ENCODE measurements around the gene CHD2. TPM values are rescaled to one million over a fixed set of nuclear protein-coding genes. Genes with fewer than 3 reads are reported as not detected.

CHD2 gene
- total RNA-seq, 4 donors from 2014 or later, result 149 to 299 (median 213) TPM

DNA sequence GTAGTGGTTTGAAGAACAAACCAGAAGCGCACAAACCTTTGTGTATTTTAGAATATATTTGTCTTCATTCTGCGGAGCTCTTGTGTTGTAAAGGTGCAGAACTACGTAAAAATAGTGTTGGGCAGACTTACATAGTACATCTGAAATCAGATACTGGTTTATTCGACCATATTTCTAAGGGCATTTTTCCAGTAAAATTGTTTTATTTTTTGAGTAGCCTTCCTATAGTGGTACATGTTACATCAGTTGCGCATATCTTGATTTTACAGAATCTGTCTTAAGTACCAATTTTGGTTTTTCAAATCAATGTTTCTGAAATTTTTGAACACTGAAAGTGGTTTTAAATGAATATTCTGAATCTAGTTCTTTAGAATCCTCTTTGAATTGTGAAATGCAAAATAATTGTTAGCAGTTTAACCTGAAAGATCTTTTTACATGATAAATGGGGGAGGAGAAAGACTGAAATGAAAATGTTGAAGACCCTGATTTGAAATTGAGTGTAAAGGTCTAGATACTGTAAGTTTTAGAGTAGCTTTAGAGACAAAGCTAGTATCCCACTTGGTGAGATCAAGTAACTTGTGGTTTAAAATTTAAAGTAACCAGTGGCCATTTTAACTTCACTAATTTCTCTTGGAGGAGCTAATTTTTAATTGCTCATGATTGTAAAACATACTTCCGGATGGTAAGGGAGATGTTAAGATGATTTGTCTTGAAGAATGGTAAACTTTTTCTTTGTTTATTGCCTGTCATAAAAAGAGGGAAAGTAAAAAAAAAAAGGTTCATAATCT is 15.5 kb upstream of the CHD2 start:
- WGBS, 2 donors, result 2 to 3% methylated on average over 6 of the region's 6 CpGs
- no peak for DNase-seq
- Histone ChIP-seq H3K27me3 (no peaks in the 10 kb centered on the region), H3K36me3 (peaks cover 3 to 14% of the 10 kb centered on the region in 2 donors), H3K9me3 (no peaks in the 10 kb centered on the region), H3K4me1 (peaks cover 25 to 47% of the 10 kb centered on the region in 2 donors), H3K4me3 (replicated peaks in 1 of 3) (peak overlapping the region; percentile 58 to 98 (median 80)), H3K27ac (peak overlapping the region; percentile 100)
- intact Hi-C loops (cut with DNase I), result no loop called here
- TF ChIP-seq, protein P1, sequence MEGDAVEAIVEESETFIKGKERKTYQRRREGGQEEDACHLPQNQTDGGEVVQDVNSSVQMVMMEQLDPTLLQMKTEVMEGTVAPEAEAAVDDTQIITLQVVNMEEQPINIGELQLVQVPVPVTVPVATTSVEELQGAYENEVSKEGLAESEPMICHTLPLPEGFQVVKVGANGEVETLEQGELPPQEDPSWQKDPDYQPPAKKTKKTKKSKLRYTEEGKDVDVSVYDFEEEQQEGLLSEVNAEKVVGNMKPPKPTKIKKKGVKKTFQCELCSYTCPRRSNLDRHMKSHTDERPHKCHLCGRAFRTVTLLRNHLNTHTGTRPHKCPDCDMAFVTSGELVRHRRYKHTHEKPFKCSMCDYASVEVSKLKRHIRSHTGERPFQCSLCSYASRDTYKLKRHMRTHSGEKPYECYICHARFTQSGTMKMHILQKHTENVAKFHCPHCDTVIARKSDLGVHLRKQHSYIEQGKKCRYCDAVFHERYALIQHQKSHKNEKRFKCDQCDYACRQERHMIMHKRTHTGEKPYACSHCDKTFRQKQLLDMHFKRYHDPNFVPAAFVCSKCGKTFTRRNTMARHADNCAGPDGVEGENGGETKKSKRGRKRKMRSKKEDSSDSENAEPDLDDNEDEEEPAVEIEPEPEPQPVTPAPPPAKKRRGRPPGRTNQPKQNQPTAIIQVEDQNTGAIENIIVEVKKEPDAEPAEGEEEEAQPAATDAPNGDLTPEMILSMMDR (IDR thresholded peaks at IDR 0.05), result no peak
- TF ChIP-seq POLR2A (IDR thresholded peaks at IDR 0.05), result no peak

DNA sequence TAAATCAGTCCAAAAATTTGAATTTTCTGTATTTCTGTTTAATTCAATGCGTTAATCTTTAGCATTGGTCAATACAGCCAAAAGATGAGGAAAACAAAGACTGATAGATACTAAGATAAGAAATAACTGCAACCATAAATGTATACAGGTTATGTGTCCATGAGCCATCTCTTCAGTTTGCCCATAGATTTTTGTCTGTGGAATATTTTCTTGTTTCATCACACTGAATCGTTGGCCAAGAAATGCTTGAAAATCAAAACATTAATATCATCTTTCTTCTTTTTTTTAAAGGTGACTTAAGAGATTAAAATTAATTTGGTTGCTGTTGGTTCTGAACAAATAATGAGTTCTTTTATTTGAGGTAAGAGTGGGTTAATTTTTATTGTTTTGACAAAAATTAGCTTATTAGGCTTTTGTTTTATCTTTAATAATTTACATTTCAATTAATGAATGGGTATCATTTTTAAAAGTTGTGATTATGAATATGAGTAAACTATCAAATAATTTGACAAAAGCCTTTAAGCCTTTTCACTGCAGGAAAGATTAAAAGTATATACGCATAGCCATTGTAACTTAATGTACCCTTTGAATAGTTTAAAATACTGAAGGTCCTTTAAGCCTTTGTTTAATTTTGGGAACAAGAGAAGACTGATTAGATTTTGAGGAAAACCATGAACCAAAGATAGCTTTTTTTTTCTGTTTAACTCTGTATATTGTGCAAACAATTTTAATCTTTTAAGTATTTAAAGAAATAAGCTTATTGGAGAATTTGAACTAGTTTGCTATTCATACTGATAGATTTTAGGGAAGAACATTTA is 14.7 kb upstream of the CHD2 start:
- Histone ChIP-seq H3K27me3 (no peaks in the 10 kb centered on the region), H3K4me1 (peaks cover 23 to 40% of the 10 kb centered on the region in 2 donors), H3K4me3 (replicated peaks in 1 of 3) (peak overlapping the region in 2 of 3 donors; percentile 80 to 98), H3K36me3 (peaks cover 3 to 15% of the 10 kb centered on the region in 2 donors), H3K9me3 (no peaks in the 10 kb centered on the region), H3K27ac (peak overlapping the region; percentile 100)
- TF ChIP-seq, protein P1 (IDR thresholded peaks at IDR 0.05), result no peak
- TF ChIP-seq POLR2A (IDR thresholded peaks at IDR 0.05), result no peak
- intact Hi-C loops (cut with DNase I), result no loop called here
- whole genome bisulfite sequencing, 2 donors, result 10 to 15% methylated on average over 3 of the region's 3 CpGs
- no peak for DNase-seq

DNA sequence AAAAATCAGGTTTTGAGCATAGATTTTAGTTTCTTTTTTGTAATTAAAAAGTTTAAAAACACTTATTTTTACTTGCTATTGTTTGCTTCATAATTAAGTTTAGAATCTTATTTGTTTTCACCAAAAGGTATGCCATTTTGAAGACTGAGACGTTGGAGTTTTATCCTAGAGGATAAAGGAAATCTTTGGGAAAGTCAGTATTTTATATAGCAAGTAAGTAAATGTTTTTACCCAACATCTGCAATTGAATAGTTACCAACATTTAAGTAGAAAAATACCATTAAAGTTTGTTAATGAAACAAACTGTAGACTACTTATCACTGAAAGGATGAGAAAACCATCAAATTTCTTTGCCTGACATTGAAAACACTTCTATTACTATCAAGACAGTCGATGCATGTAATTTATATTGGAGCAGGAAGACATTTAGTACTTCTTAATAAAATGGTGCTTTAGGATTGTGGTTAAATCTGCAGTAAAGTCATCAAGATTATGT is 14.0 kb upstream of the CHD2 start:
- WGBS, 2 donors, result 13 to 19% methylated on average over 2 of the region's 2 CpGs
- H3K27me3 ChIP-seq, result no peaks in the 10 kb centered on the region
- DNase-seq, result no peak
- peak overlapping the region; percentile 100 for H3K27ac ChIP-seq
- TF ChIP-seq POLR2A (IDR thresholded peaks at IDR 0.05), result no peak
- TF ChIP-seq, protein P1 (IDR thresholded peaks at IDR 0.05), result no peak
- peak overlapping the region in 2 of 3 donors; percentile 80 to 98 for H3K4me3 ChIP-seq (replicated peaks in 1 of 3)
- H3K9me3 ChIP-seq, result no peaks in the 10 kb centered on the region
- intact Hi-C loops (cut with DNase I), result no loop called here
- peaks cover 20 to 40% of the 10 kb centered on the region in 2 donors for H3K4me1 ChIP-seq
- peaks cover 9 to 22% of the 10 kb centered on the region in 2 donors for H3K36me3 ChIP-seq

DNA sequence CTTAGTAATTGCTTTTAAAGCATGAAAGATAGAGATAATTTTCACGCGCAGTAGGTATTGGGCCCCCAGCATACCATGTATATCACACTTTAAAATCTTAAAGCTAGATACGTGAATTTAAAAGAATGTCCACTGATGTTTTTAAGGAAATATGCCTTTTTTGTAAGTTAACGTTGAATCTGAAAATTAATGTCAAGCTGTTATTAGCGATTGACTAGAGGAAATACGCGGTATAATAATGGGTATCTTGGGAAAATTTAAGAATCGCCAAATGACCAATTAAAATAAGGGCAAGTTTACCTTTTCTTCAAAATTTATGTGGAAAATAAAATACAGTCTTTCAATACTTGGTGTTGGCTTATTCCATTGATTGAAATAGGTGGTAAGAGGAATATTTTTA is 13.3 kb upstream of the CHD2 start:
- no peak for TF ChIP-seq POLR2A (IDR thresholded peaks at IDR 0.05)
- TF ChIP-seq, protein P1 (IDR thresholded peaks at IDR 0.05), result no peak
- H3K4me3 ChIP-seq (replicated peaks in 1 of 3), result no peak overlapping the region
- peaks cover 16 to 39% of the 10 kb centered on the region in 2 donors for H3K4me1 ChIP-seq
- no peaks in the 10 kb centered on the region for H3K9me3 ChIP-seq
- peak overlapping the region; percentile 100 for H3K27ac ChIP-seq
- WGBS, 2 donors, result 60 to 82% methylated on average over 8 of the region's 8 CpGs
- intact Hi-C loops (cut with DNase I), result no loop called here
- no peak for DNase-seq
- H3K36me3 ChIP-seq, result peaks cover 10 to 27% of the 10 kb centered on the region in 2 donors
- H3K27me3 ChIP-seq, result no peaks in the 10 kb centered on the region

All from thyroid gland (tissue), 4 donors.